ENCODE data around the gene SLC35E4.

The SLC35E4 gene

GRCh38 chr22:30694640-30695350 is 59.2 kb downstream of the SLC35E4 start, which contains the start of gene OSBP2:
Gene OSBP2 (plus strand): TSS chr22:30694874. CDS start chr22:30694910, 36 bp downstream.
- DNase-seq, result peak; percentile 32 to 43

GRCh38 chr22:30695351-30695851 is 59.8 kb downstream of the SLC35E4 start:
- DNase-seq, result no peak

DNA sequence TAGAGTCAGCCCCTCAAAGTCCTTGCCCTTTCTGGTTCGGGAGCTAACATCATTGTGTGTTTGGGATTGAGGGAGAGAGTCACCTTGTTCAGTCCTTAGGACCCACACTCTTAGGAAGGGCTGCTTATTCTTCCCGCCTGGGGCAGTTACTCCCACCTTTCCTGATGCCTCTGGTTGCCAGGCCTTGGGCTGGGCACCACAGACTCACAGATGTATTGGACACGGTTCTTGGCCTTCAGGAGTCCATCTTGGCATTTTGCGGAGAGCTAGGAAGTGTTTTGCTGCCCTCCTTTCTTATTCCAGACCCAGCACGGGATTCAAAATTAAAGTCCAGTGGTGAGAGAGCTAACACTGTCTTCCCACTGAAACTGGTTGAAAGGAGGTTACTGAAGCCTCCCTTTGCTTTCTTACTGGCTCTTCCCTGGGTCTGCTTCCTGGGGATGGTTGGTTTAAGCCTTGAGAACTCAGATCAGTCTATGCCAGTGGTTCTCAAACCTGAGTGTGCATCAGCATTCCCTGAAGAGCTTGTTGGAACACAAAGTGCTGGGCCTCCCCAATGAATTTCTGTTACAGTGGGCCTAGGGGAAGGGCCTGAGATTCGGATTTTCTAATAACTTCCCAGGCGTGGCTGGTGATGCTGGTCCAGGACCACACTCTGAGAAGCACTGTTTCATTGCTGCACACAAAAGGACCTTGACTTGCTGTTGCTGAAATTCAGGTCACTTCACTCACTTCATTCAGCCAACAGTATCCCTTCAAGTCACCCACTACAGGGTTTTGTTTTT is 60.5 kb downstream of the SLC35E4 start:
- DNase-seq, result no peak
